Left ventricle myocardium inferior (tissue), 1 donor: ENCODE results near the gene DSCAML1. TPM values are rescaled to one million over a fixed set of nuclear protein-coding genes. Genes with fewer than 3 reads are reported as not detected.
A peak's percentile ranks its signal among the peaks of the same experiment; 100 is the strongest.

Experiments used
- DNase-seq: peaks from one replicate; pipeline ENCODE4 v3.0.0-alpha.2; 2020
- H3K27ac ChIP-seq: fragments of 200-600 bp; replicated peaks from 2 replicates; pipeline ENCODE4 v1.8.0; 2021
- H3K27me3 ChIP-seq: fragments of 200-600 bp; 2 replicates; pipeline ENCODE4 v1.8.0; 2021; ENCODE audit warnings: low read depth
- H3K36me3 ChIP-seq: fragments of 200-600 bp; 2 replicates; pipeline ENCODE4 v1.8.0; 2021
- H3K4me1 ChIP-seq: fragments of 200-600 bp; 2 replicates; pipeline ENCODE4 v1.8.0; 2021
- H3K4me3 ChIP-seq: fragments of 200-600 bp; 2 replicates; pipeline ENCODE4 v1.8.0; 2021; ENCODE audit warnings: mild to moderate bottlenecking, moderate library complexity
- H3K9me3 ChIP-seq: fragments of 200-600 bp; replicated peaks from 2 replicates; pipeline ENCODE4 v1.8.0; 2021
- intact Hi-C: fragments of 100-400 bp; cut with micrococcal nuclease; formaldehyde crosslinking; loops from one replicate; pipeline ENCODE4 v1.11.0; 2022
- long read RNA-seq: library from polyadenylated mRNA; unstranded; transcript quantifications from one replicate; pipeline ENCODE4 v2.0.0, GENCODE V29; 2021
- total RNA-seq: library from RNA; stranded (reverse); fragmentation: NEBNext Ultra II Directional; extraction: Animal tissue kit (Norgen Biotek cat#: 25700); gene quantifications from one replicate; pipeline ENCODE4 v1.2.1, GENCODE V29; 2021
- TF ChIP-seq, protein P1 (sequence below): fragments of 200-600 bp; IDR thresholded peaks from 2 replicates; pipeline ENCODE4 v1.8.0; 2021; ENCODE audit warnings: antibody characterized with exemption, mild to moderate bottlenecking, borderline replicate concordance
- donor health status: DM: no; HTN: yes; CAD: no; lungs with severe emphysema.

Gene DSCAML1, protein sequence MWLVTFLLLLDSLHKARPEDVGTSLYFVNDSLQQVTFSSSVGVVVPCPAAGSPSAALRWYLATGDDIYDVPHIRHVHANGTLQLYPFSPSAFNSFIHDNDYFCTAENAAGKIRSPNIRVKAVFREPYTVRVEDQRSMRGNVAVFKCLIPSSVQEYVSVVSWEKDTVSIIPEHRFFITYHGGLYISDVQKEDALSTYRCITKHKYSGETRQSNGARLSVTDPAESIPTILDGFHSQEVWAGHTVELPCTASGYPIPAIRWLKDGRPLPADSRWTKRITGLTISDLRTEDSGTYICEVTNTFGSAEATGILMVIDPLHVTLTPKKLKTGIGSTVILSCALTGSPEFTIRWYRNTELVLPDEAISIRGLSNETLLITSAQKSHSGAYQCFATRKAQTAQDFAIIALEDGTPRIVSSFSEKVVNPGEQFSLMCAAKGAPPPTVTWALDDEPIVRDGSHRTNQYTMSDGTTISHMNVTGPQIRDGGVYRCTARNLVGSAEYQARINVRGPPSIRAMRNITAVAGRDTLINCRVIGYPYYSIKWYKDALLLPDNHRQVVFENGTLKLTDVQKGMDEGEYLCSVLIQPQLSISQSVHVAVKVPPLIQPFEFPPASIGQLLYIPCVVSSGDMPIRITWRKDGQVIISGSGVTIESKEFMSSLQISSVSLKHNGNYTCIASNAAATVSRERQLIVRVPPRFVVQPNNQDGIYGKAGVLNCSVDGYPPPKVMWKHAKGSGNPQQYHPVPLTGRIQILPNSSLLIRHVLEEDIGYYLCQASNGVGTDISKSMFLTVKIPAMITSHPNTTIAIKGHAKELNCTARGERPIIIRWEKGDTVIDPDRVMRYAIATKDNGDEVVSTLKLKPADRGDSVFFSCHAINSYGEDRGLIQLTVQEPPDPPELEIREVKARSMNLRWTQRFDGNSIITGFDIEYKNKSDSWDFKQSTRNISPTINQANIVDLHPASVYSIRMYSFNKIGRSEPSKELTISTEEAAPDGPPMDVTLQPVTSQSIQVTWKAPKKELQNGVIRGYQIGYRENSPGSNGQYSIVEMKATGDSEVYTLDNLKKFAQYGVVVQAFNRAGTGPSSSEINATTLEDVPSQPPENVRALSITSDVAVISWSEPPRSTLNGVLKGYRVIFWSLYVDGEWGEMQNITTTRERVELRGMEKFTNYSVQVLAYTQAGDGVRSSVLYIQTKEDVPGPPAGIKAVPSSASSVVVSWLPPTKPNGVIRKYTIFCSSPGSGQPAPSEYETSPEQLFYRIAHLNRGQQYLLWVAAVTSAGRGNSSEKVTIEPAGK (N-terminal part only)
- 0.19 TPM for total RNA-seq
- long read RNA-seq, result 0 reads

DNA sequence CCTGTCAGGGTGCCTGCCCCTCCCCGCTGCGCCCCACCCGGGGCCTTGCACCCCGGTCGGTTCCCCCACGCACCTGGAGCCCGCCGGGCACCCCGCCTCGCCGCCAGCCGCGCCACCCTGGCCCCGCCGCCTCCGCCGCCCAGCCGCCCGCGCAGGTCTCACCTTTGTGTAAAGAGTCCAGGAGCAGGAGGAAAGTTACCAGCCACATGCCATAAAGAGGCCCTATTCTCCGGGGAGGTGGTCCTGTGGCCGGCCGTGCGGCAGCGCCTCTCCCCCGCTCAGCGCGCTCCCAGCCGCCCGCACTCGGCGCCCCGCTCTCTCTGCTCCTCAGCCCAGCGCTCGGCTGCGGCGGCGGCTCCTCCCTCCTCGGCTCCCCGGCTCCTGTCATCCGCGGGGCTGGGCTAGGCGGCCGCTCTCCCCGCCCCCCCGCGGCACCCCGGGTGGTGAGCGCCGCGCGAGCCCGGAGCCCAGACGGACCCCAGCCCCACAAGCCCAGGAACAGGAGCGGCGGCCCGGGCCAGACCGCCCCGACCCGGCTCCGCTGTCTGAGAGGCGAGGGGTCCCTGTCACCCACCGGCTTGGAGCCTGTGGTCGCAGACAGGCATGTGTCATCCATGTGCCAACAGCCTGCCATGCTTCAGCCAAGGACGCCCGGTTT is at the start of gene DSCAML1:
TSS of gene DSCAML1 (minus strand) at position 345 of the 658 bp plus-strand sequence. CDS start at position 208, 137 bp downstream.
- intact Hi-C loops, result no loop called here
- peaks cover 57% of the 10 kb centered on the region for H3K27me3 ChIP-seq

DNA sequence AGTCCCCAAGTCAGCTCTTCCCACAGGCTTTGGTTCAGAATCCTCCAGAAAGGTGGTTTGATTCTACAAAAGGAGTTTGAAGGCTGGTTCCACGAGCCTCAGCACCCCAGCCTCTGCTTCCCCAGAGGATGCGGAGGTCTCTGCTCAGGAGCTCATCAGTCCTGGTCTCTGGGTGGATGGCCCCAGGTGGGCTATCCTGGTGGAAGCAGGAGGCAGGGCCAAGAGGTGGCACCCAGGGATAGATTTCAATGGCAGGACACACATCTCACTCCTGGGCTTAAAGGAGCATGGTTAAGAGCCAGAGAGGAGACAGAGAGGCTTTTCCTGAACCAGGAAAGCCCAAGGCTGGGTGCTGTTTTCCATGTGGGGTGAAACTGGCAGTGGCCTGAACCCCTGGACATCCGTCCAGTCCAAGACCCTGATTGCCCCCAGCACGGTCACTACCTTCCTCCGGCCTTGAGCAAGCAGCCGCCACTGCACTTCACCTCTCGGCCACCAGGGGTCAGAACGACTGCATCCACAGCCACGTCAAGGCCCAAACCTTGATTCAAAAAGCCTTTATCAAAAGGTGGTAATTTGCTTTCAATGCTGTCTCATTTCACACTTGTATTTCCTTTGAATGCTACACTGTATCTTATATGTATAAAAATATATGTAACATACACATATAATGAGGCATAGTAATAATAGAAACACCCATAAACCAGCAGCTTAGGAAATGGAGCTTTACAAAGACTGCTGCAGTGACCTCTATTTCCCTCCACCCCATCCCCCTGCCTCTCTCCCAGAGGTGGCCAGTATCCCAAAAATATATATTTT is 46.9 kb upstream of the DSCAML1 start:
- intact Hi-C loops, result loop anchor here (2.0 to 10.0 kb wide), 2 partner anchors 61 to 103 kb away; no protein-coding TSS in a partner anchor
- H3K36me3 ChIP-seq, result peaks cover 27% of the 10 kb centered on the region

More for the DNA sequence above, at the start of gene DSCAML1:
- no peaks in the 10 kb centered on the region for H3K36me3 ChIP-seq
- DNase-seq, result no peak
- H3K27ac ChIP-seq, result no peak within 1 kb of the TSS
- TF ChIP-seq, protein P1, sequence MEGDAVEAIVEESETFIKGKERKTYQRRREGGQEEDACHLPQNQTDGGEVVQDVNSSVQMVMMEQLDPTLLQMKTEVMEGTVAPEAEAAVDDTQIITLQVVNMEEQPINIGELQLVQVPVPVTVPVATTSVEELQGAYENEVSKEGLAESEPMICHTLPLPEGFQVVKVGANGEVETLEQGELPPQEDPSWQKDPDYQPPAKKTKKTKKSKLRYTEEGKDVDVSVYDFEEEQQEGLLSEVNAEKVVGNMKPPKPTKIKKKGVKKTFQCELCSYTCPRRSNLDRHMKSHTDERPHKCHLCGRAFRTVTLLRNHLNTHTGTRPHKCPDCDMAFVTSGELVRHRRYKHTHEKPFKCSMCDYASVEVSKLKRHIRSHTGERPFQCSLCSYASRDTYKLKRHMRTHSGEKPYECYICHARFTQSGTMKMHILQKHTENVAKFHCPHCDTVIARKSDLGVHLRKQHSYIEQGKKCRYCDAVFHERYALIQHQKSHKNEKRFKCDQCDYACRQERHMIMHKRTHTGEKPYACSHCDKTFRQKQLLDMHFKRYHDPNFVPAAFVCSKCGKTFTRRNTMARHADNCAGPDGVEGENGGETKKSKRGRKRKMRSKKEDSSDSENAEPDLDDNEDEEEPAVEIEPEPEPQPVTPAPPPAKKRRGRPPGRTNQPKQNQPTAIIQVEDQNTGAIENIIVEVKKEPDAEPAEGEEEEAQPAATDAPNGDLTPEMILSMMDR, result no peak
- peak within 1 kb of the TSS; percentile 60 for H3K4me3 ChIP-seq
- H3K9me3 ChIP-seq, result no peaks in the 10 kb centered on the region
- H3K4me1 ChIP-seq, result peaks cover 21% of the 10 kb centered on the region

GRCh38 chr11:117842131-117842941 is 45.3 kb upstream of the DSCAML1 start:
- intact Hi-C loops, result loop anchor here (10.0 kb wide), 1 partner anchor 62 kb away; no protein-coding TSS in a partner anchor
- Histone ChIP-seq H3K27ac (peak overlapping the region; percentile 44), H3K27me3 (peaks cover 7% of the 10 kb centered on the region), H3K9me3 (no peaks in the 10 kb centered on the region), H3K4me1 (peaks cover 24% of the 10 kb centered on the region), H3K36me3 (peaks cover 39% of the 10 kb centered on the region), H3K4me3 (no peak overlapping the region)
- DNase-seq, result no peak
- TF ChIP-seq, protein P1, result no peak

More for the DNA sequence above, 46.9 kb upstream of the DSCAML1 start:
- peak; percentile 85 for DNase-seq
- no peak overlapping the region for H3K4me3 ChIP-seq
- TF ChIP-seq, protein P1, result peak; percentile 100
- H3K9me3 ChIP-seq, result no peaks in the 10 kb centered on the region
- peak overlapping the region; percentile 13 for H3K27ac ChIP-seq
- peaks cover 7% of the 10 kb centered on the region for H3K27me3 ChIP-seq
- peaks cover 24% of the 10 kb centered on the region for H3K4me1 ChIP-seq

DNA sequence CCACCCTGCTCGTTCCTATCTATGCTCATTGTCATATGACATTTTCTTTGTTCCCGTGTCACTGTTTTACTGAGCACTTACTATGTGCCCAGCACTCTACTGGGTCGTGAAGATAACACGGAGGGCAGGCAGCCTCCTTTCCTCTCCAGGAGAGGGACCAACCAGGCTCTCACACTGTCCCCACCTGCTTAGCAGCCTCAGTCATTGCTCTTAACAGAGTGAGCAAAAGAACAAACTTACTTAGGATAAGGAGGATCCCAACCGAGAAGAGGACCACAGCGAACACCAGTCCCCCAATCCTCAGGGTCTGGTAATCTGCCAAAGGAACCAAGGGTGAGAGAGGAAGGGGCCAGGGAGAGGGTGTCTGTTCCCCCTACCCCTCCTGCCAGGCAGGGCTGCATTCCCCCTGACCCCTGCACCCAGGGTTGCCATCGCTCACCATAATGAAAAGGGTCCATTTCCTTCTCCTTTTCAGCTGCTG is 44.6 kb upstream of the DSCAML1 start:
- peak overlapping the region; percentile 44 for H3K27ac ChIP-seq
- peaks cover 24% of the 10 kb centered on the region for H3K4me1 ChIP-seq
- TF ChIP-seq, protein P1, result no peak
- H3K4me3 ChIP-seq, result no peak overlapping the region
- peaks cover 43% of the 10 kb centered on the region for H3K36me3 ChIP-seq
- intact Hi-C loops, result loop anchor here (10.0 kb wide), 1 partner anchor 63 kb away; no protein-coding TSS in a partner anchor
- H3K9me3 ChIP-seq, result no peaks in the 10 kb centered on the region
- DNase-seq, result no peak
- peaks cover 7% of the 10 kb centered on the region for H3K27me3 ChIP-seq
